K562 (cell line): ENCODE data around the gene RBBP7. TPM values are rescaled to one million over a fixed set of nuclear protein-coding genes. Genes with fewer than 3 reads are reported as not detected.

Experiments
- ATAC-seq: fragments of 200-7000 bp; cut with Tn5 transposase; 3 replicates; pipeline ENCODE4 v1.9.1; 2020; ENCODE audit warnings: moderate library complexity
- BruUV-seq: library from RNA; stranded (reverse); fragments of 400-500 nt; replicated peaks from 2 replicates; lab custom pipeline; 2021; lab: Mats Ljungman, UMichigan
- CTCF ChIA-PET: fragments of 300-600 bp; formaldehyde crosslinking; extraction: SDS; loops from one replicate; lab custom pipeline; 2021; ENCODE audit warnings: low intra/inter-chr PET ratio; lab: Yijun Ruan, JAX
- POLR2A ChIA-PET: fragments of 300-600, 350-650 bp; sonication (Branson Sonifier 250); formaldehyde crosslinking; extraction: SDS; loops from one replicate; lab custom pipeline; 2021; ENCODE audit warnings: antibody characterized with exemption, inconsistent platforms; lab: Yijun Ruan, JAX
- DNase-seq, 4 experiments: peaks; one replicate each; pipeline versions ENCODE4 v3.0.0 to v3.0.0-alpha.2; 2011 to 2018; ENCODE audit warnings: low spot score in 3 of 4, mixed read lengths in 3 of 4; ENCODE audit errors: extremely low read depth in 1 of 4
- FAIRE-seq: peaks from 2 replicates; lab custom pipeline; 2011; peaks lifted over from hg19 to GRCh38; lab: Jason Lieb, UNC
- H2AFZ ChIP-seq: 2 replicates; pipeline ENCODE4 v1.6.0; 2011; ENCODE audit warnings: low read depth, low read length, control low read depth, inconsistent platforms
- H3K27ac ChIP-seq: fragments of 200-600 bp; 3 replicates; pipeline ENCODE4 v1.8.0; 2011; ENCODE audit warnings: low read depth, mild to moderate bottlenecking, control low read depth, inconsistent platforms, low read length, moderate library complexity, mixed read lengths; ENCODE audit errors: extremely low read depth
- H3K27me3 ChIP-seq, 2 experiments: fragments of 300-600 bp in 1 of 2; 2 replicates in 1 of 2; 3 replicates in 1 of 2; pipeline versions ENCODE4 v1.6.0 to v1.8.0; 2011; ENCODE audit warnings: inconsistent platforms in 2 of 2, low read length in 2 of 2, mild to moderate bottlenecking in 1 of 2, mixed read lengths in 1 of 2, moderate library complexity in 1 of 2; ENCODE audit not compliant: control insufficient read depth in 2 of 2, insufficient read depth in 2 of 2
- H3K36me3 ChIP-seq: fragments of 300-600 bp; 3 replicates; pipeline ENCODE4 v1.8.0; 2011; ENCODE audit warnings: mild to moderate bottlenecking, low read length, inconsistent platforms; ENCODE audit not compliant: control insufficient read depth, insufficient read depth
- H3K4me1 ChIP-seq, 2 experiments: fragments of 200-600 bp in 1 of 2; replicated peaks in 1 of 2; 2 replicates in 1 of 2; 3 replicates in 1 of 2; pipeline versions ENCODE4 v1.5.1 to v1.8.0; 2011; ENCODE audit warnings: inconsistent platforms in 2 of 2, low read length in 2 of 2, mild to moderate bottlenecking in 1 of 2, mixed read lengths in 1 of 2, moderate library complexity in 1 of 2; ENCODE audit not compliant: control insufficient read depth in 2 of 2, insufficient read depth in 2 of 2
- H3K4me2 ChIP-seq: 2 replicates; pipeline ENCODE4 v1.6.1; 2011; ENCODE audit warnings: low read length, control low read depth, inconsistent platforms, mixed read lengths; ENCODE audit not compliant: insufficient read depth
- H3K4me3 ChIP-seq: fragments of 200-600 bp; sonication (generic), shearing (Covaris generic); 2 replicates; pipeline ENCODE4 v1.5.1; 2016; ENCODE audit warnings: control low read depth, inconsistent platforms
- H3K79me2 ChIP-seq: fragments of 200-600 bp; 3 replicates; pipeline ENCODE4 v1.8.0; 2011; ENCODE audit warnings: low read length, inconsistent platforms; ENCODE audit not compliant: control insufficient read depth, insufficient read depth
- H3K9ac ChIP-seq, 2 experiments: 2 replicates each; pipeline versions ENCODE4 v1.6.0 to v1.6.1; 2011; ENCODE audit warnings: low read depth in 2 of 2, low read length in 2 of 2, control low read depth in 1 of 2, inconsistent platforms in 1 of 2, mild to moderate bottlenecking in 1 of 2, mixed read lengths in 1 of 2; ENCODE audit not compliant: insufficient read depth in 1 of 2
- H3K9me1 ChIP-seq: one replicate; pipeline ENCODE4 v1.6.0; 2011; ENCODE audit warnings: inconsistent platforms, mild to moderate bottlenecking, low read length, moderate library complexity; ENCODE audit not compliant: control insufficient read depth, insufficient read depth
- H3K9me3 ChIP-seq: replicated peaks from 2 replicates; pipeline ENCODE4 v1.5.1; 2011; ENCODE audit warnings: low read depth, low read length, inconsistent platforms; ENCODE audit not compliant: control insufficient read depth, insufficient read depth
- H4K20me1 ChIP-seq: replicated peaks from 2 replicates; pipeline ENCODE4 v1.6.1; 2011; ENCODE audit warnings: low read length, inconsistent platforms, mixed read lengths; ENCODE audit not compliant: control insufficient read depth, insufficient read depth
- CBFB ChIP-seq: sonication (generic); formaldehyde crosslinking; IDR thresholded peaks from 2 replicates; pipeline ENCODE4 v1.4.0; 2020; ENCODE audit warnings: mild to moderate bottlenecking, missing genetic modification reagents
- CTCFL ChIP-seq: IDR thresholded peaks from 2 replicates; pipeline ENCODE4 v1.6.1; 2011; ENCODE audit warnings: borderline replicate concordance, low read depth, mild to moderate bottlenecking, moderate library complexity, low read length; ENCODE audit not compliant: insufficient read depth, poor library complexity, severe bottlenecking
- DPF2 ChIP-seq: fragments of 450-650 bp; IDR thresholded peaks from 2 replicates; pipeline ENCODE4 v1.6.1; 2016
- ELF1 ChIP-seq: fragments of 200-800 bp; sonication (Bioruptor generic); IDR thresholded peaks from 2 replicates; pipeline ENCODE4 v1.6.1; 2016; ENCODE audit warnings: missing genetic modification characterization, missing compliant biosample characterization
- EP400 ChIP-seq: fragments of 450-650 bp; IDR thresholded peaks from 2 replicates; pipeline ENCODE4 v1.6.1; 2017; ENCODE audit warnings: antibody characterized with exemption, mild to moderate bottlenecking, moderate library complexity
- FOXJ3 ChIP-seq: sonication (generic); formaldehyde crosslinking; IDR thresholded peaks from 2 replicates; pipeline ENCODE4 v1.4.0; 2020; ENCODE audit warnings: mild to moderate bottlenecking, missing genetic modification reagents
- MECOM ChIP-seq: fragments of 250-450 bp; sonication (Bioruptor Pico); IDR thresholded peaks from 2 replicates; pipeline ENCODE4 v1.8.0; 2022; ENCODE audit warnings: inconsistent platforms
- PHF20 ChIP-seq: fragments of 450-650 bp; IDR thresholded peaks from 2 replicates; pipeline ENCODE4 v1.6.1; 2018; ENCODE audit not compliant: partially characterized antibody
- ZNF324 ChIP-seq: fragments of 250-450 bp; sonication (Bioruptor Pico); IDR thresholded peaks from 2 replicates; pipeline ENCODE4 v1.4.0; 2020; ENCODE audit warnings: mild to moderate bottlenecking
- WGBS: fragments of 100-300 bp; shearing (Covaris generic); methylation state at CpG from one replicate; pipeline ENCODE4 v1.1.6; 2016; ENCODE audit warnings: low coverage, mixed read lengths; ENCODE audit not compliant: insufficient coverage; ENCODE audit errors: missing lambda C conversion rate; 5-methylcytosine and 5-hydroxymethylcytosine counted together
- in situ Hi-C: fragments of 300-500 bp; cut with MboI; formaldehyde crosslinking; loops from 4 replicates; pipeline ENCODE4 v1.15.0; 2018; ENCODE audit warnings: inconsistent platforms, mixed read lengths
- intact Hi-C: fragments of 100-400 bp; cut with micrococcal nuclease; formaldehyde crosslinking; loops from 2 replicates; pipeline ENCODE4 v1.14.2; 2022
- polyA plus RNA-seq, 8 experiments: library from polyadenylated mRNA; depleted of rRNA in 4 of 8; stranded (reverse) in 5 of 8; unstranded in 3 of 8; fragments of >200 nt; fragmentation: Nextera tagmentation in 2 of 8; fragmentation: Illumina TruSeq in 1 of 8; extraction: Ambion mirVana in 2 of 8; extraction: Trizol in 1 of 8; gene quantifications; 2 replicates each; pipeline versions ENCODE4 v1.2.1 to v1.2.3, GENCODE V29; 2011 to 2014; ENCODE audit warnings: inconsistent platforms in 1 of 8, missing spikeins in 1 of 8
- total RNA-seq, 7 experiments: library from RNA; depleted of rRNA in 6 of 7; stranded (reverse); fragments of >200 nt in 6 of 7; fragmentation: Illumina TruSeq in 2 of 7; extraction: Trizol in 2 of 7; gene quantifications; 2 replicates each; pipeline versions ENCODE4 v1.2.1 to v1.2.3, GENCODE V29; 2011 to 2021; ENCODE audit warnings: low replicate concordance in 1 of 7

Gene RBBP7
- total and polyA plus RNA-seq, 9 of the 15 experiments (the other 6 are each of a cell fraction or from before 2014, with no cell fraction given) = 79.0 to 364 (median 182) TPM

DNA sequence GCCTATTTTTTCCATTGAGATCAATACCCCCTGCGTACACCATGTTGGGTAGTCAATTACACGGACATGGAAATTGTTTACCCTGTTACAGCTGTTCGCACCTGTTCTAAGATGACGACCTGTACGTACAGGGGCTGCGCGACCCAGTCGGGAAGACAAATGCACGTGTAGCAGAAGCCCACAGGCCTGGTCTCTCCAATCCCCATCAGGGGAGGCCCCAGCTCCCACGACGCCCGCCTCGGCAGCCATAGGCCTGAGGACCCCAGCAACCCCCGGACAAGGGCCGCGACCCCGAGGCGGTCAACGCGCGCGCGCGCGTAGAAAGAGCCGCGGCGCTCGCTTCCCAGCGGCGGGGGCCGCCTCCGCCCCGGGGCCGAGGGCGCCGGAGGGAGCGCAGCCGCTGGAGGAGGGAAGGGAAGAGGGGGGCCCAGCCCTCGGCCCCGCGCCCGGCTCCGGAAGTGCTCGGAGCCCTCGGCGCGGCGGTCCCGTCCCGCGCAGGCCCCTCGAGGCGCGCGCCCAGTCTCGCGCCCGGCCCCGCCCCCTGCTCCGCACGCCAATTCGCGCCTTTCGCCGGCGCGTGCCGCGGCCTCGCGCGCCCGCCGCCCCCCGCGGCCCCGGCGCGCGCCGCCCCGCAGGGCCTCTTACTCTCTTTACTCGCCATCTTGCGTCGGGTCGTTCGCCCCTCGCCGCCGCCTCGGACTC is 618 bp downstream of the RBBP7 start (continued):
- TF ChIP-seq CTCFL (no peak), ELF1 (peak; percentile 56), CBFB (CRISPR knock-in tag) (no peak), FOXJ3 (CRISPR knock-in tag) (no peak), MECOM (CRISPR knock-in tag) (no peak), DPF2 (no peak), PHF20 (no peak)

- no peak for DNase-seq
- Histone ChIP-seq H4K20me1 (peaks cover 7% of the 10 kb centered on the region; the same call in 1 of the 2 replicates), H3K9me3 (no peaks in the 10 kb centered on the region), H3K4me3 (peak overlapping the region; percentile 80), H3K4me2 (peak overlapping the region; percentile 79), H3K9me1 (peaks cover 3% of the 10 kb centered on the region), H3K4me1 (peaks cover 14 to 15% of the 10 kb centered on the region in 2 experiments; a peak in 4 of 5 replicates), H3K27ac (peak overlapping the region; percentile 69), H3K79me2 (peaks cover 57% of the 10 kb centered on the region), H3K27me3 (no peaks in the 10 kb centered on the region), H2AFZ (0 out of 2 replicates have a peak overlapping the region, but pooled peaks have one; percentile 5)
- 3% methylated on average over 6 of the region's 7 CpGs for WGBS
- in situ Hi-C loops = no loop called here
- no peak for FAIRE-seq
- intact Hi-C loops = no loop called here
- no TSS peak for BruUV-seq
- CTCF ChIA-PET = no interaction called here
- TF ChIP-seq ZNF324 (CRISPR knock-in tag) = no peak
- peak; percentile 4; the same call in 1 of the 2 replicates for TF ChIP-seq EP400
- TF ChIP-seq, all 486 proteins: peak for 1
- POLR2A ChIA-PET = interaction anchor here (1.2 kb wide), 1 partner anchor 9 kb away, joined by 3 read pairs; no protein-coding TSS in a partner anchor
- peaks cover 42% of the 10 kb centered on the region for H3K36me3 ChIP-seq
- ATAC-seq = no peak
- H3K9ac ChIP-seq = peak overlapping the region; percentile 93 to 97; a peak in 3 of 4 replicates
Observed at GRCh38 chrX:16868920-16869319, 1.2 kb downstream of the RBBP7 start.
